IMR-90 (cell line): ENCODE measurements around the gene ERMARD. TPM values are rescaled to one million over a fixed set of nuclear protein-coding genes. Genes with fewer than 3 reads are reported as not detected.

ENCODE experiments used
- ATAC-seq: fragments of 200-7000 bp; cut with Tn5 transposase; 2 replicates; pipeline ENCODE4 v1.9.1; 2020; ENCODE audit warnings: low read depth, mild to moderate bottlenecking, moderate library complexity
- BruUV-seq: library from RNA; stranded (reverse); fragments of 400-500 nt; replicated peaks from 2 replicates; lab custom pipeline; 2021; lab: Mats Ljungman, UMichigan
- CTCF ChIA-PET: fragments of 300-600 bp; formaldehyde crosslinking; extraction: SDS; loops from one replicate; lab custom pipeline; 2021; ENCODE audit warnings: antibody characterized with exemption; lab: Yijun Ruan, JAX
- POLR2A ChIA-PET: fragments of 300-600 bp; sonication (Branson Sonifier 250); formaldehyde crosslinking; loops from one replicate; lab custom pipeline; 2022; ENCODE audit warnings: antibody characterized with exemption; ENCODE audit not compliant: unreplicated experiment; lab: Charles Lee
- DNase-seq: peaks from one replicate; pipeline ENCODE4 v3.0.0; 2013
- H2AFZ ChIP-seq: replicated peaks from 2 replicates; pipeline ENCODE3; 2013; ENCODE audit warnings: low read length, mild to moderate bottlenecking; ENCODE audit not compliant: poor library complexity
- H2AK5ac ChIP-seq: 2 replicates; pipeline ENCODE4 v1.6.1; 2013; ENCODE audit warnings: low read depth, low read length, inconsistent platforms
- H2AK9ac ChIP-seq: replicated peaks from 2 replicates; pipeline ENCODE3; 2013; ENCODE audit warnings: mild to moderate bottlenecking, low read depth, low read length, moderate library complexity; ENCODE audit not compliant: poor library complexity
- H2BK120ac ChIP-seq: 2 replicates; pipeline ENCODE4 v1.6.1; 2013; ENCODE audit warnings: low read depth, low read length, inconsistent platforms
- H2BK15ac ChIP-seq: 3 replicates; pipeline ENCODE4 v1.6.1; 2013; ENCODE audit warnings: low read depth, low read length, inconsistent platforms
- H2BK20ac ChIP-seq: 2 replicates; pipeline ENCODE4 v1.6.1; 2013; ENCODE audit warnings: low read depth, mild to moderate bottlenecking, inconsistent platforms, low read length, moderate library complexity
- H2BK5ac ChIP-seq: 2 replicates; pipeline ENCODE4 v1.6.1; 2013; ENCODE audit warnings: mild to moderate bottlenecking, low read depth, low read length, inconsistent platforms; ENCODE audit not compliant: poor library complexity, severe bottlenecking
- H3K14ac ChIP-seq: replicated peaks from 2 replicates; pipeline ENCODE4 v1.6.1; 2013; ENCODE audit warnings: low read depth, low read length, inconsistent platforms
- H3K18ac ChIP-seq: 2 replicates; pipeline ENCODE4 v1.6.1; 2013; ENCODE audit warnings: low read depth, low read length, control low read depth
- H3K23ac ChIP-seq: 2 replicates; pipeline ENCODE4 v1.6.1; 2013; ENCODE audit warnings: low read depth, low read length, inconsistent platforms
- H3K27ac ChIP-seq: 2 replicates; pipeline ENCODE4 v1.5.1; 2013; ENCODE audit warnings: mild to moderate bottlenecking, control low read depth, low read length; ENCODE audit not compliant: insufficient read depth
- H3K27me3 ChIP-seq: 2 replicates; pipeline ENCODE4 v1.6.1; 2013; ENCODE audit warnings: low read length; ENCODE audit not compliant: control insufficient read depth, insufficient read depth
- H3K36me3 ChIP-seq: 2 replicates; pipeline ENCODE4 v1.6.1; 2013; ENCODE audit warnings: low read length, mixed read lengths; ENCODE audit not compliant: control insufficient read depth, insufficient read depth
- H3K4ac ChIP-seq: 2 replicates; pipeline ENCODE4 v1.6.1; 2013; ENCODE audit warnings: low read depth, low read length, inconsistent platforms
- H3K4me1 ChIP-seq: 2 replicates; pipeline ENCODE4 v1.6.1; 2013; ENCODE audit warnings: low read length, mixed read lengths; ENCODE audit not compliant: control insufficient read depth, insufficient read depth
- H3K4me2 ChIP-seq: 2 replicates; pipeline ENCODE4 v1.6.1; 2013; ENCODE audit warnings: low read depth, mild to moderate bottlenecking, control low read depth, low read length, moderate library complexity
- H3K4me3 ChIP-seq: 2 replicates; pipeline ENCODE4 v1.5.1; 2013; ENCODE audit warnings: low read depth, mild to moderate bottlenecking, control low read depth, low read length, moderate library complexity; ENCODE audit not compliant: insufficient read depth
- H3K56ac ChIP-seq: 2 replicates; pipeline ENCODE4 v1.6.1; 2013; ENCODE audit warnings: low read length, inconsistent platforms; ENCODE audit not compliant: insufficient read depth; ENCODE audit errors: extremely low read depth
- H3K79me1 ChIP-seq, 2 experiments: 2 replicates each; pipeline ENCODE4 v1.6.1; 2013; ENCODE audit warnings: low read length in 2 of 2, inconsistent platforms in 1 of 2, low read depth in 1 of 2
- H3K9ac ChIP-seq: 2 replicates; pipeline ENCODE4 v1.6.1; 2013; ENCODE audit warnings: low read depth, low read length, control low read depth
- H3K9me1 ChIP-seq: 2 replicates; pipeline ENCODE4 v1.6.1; 2013; ENCODE audit warnings: low read length, inconsistent platforms; ENCODE audit not compliant: insufficient read depth
- H3K9me3 ChIP-seq: 2 replicates; pipeline ENCODE4 v1.6.1; 2013; ENCODE audit warnings: low read length; ENCODE audit not compliant: control insufficient read depth, insufficient read depth
- H4K20me1 ChIP-seq: 2 replicates; pipeline ENCODE4 v1.6.1; 2013; ENCODE audit warnings: low read length, inconsistent platforms; ENCODE audit not compliant: insufficient read depth
- H4K5ac ChIP-seq: 2 replicates; pipeline ENCODE4 v1.6.1; 2013; ENCODE audit warnings: mild to moderate bottlenecking, low read depth, low read length, control low read depth
- H4K8ac ChIP-seq, 2 experiments: 2 replicates each; pipeline ENCODE4 v1.6.1; 2013; ENCODE audit warnings: low read depth in 2 of 2, low read length in 2 of 2, control low read depth in 1 of 2, inconsistent platforms in 1 of 2
- H4K91ac ChIP-seq: 2 replicates; pipeline ENCODE4 v1.6.1; 2013; ENCODE audit warnings: low read depth, low read length, inconsistent platforms; ENCODE audit not compliant: insufficient read depth
- BHLHE40 ChIP-seq: fragments of 150-350 bp; IDR thresholded peaks from 2 replicates; pipeline ENCODE4 v1.6.1; 2016; ENCODE audit warnings: mild to moderate bottlenecking, low read depth, low read length
- CEBPB ChIP-seq: IDR thresholded peaks from 2 replicates; pipeline ENCODE4 v1.6.1; 2012; ENCODE audit warnings: low read depth, low read length, improper control_type of control experiment
- CHD1 ChIP-seq: IDR thresholded peaks from 2 replicates; pipeline ENCODE4 v1.6.1; 2012; ENCODE audit warnings: low read depth, low read length, improper control_type of control experiment
- FOS ChIP-seq: fragments of 150-350 bp; IDR thresholded peaks from 2 replicates; pipeline ENCODE4 v1.6.1; 2016; ENCODE audit warnings: low read depth, low read length
- MAFK ChIP-seq: IDR thresholded peaks from 2 replicates; pipeline ENCODE4 v1.6.1; 2012; ENCODE audit warnings: low read depth, low read length, improper control_type of control experiment
- MAZ ChIP-seq: IDR thresholded peaks from 2 replicates; pipeline ENCODE4 v1.6.1; 2012; ENCODE audit warnings: low read depth, mild to moderate bottlenecking, low read length, improper control_type of control experiment, moderate library complexity, borderline replicate concordance
- MXI1 ChIP-seq: IDR thresholded peaks from 2 replicates; pipeline ENCODE4 v1.6.1; 2012; ENCODE audit warnings: low read depth, mild to moderate bottlenecking, low read length, moderate library complexity, borderline replicate concordance
- NFE2L2 ChIP-seq: fragments of 150-350 bp; IDR thresholded peaks from 2 replicates; pipeline ENCODE4 v1.6.1; 2016; ENCODE audit warnings: low read depth, mild to moderate bottlenecking, low read length
- POLR2A ChIP-seq: IDR thresholded peaks from 2 replicates; pipeline ENCODE4 v1.6.1; 2012; ENCODE audit warnings: mild to moderate bottlenecking, low read depth, low read length
- RAD21 ChIP-seq: IDR thresholded peaks from 2 replicates; pipeline ENCODE4 v1.6.1; 2012; ENCODE audit warnings: low read length, improper control_type of control experiment
- RCOR1 ChIP-seq: IDR thresholded peaks from 2 replicates; pipeline ENCODE4 v1.6.1; 2012; ENCODE audit warnings: mild to moderate bottlenecking, low read length, improper control_type of control experiment; ENCODE audit not compliant: insufficient replicate concordance
- RFX5 ChIP-seq: IDR thresholded peaks from 2 replicates; pipeline ENCODE4 v1.8.0; 2012; ENCODE audit warnings: low read depth, mild to moderate bottlenecking, low read length, moderate library complexity
- SMC3 ChIP-seq: fragments of 150-350 bp; IDR thresholded peaks from 2 replicates; pipeline ENCODE4 v1.6.1; 2016; ENCODE audit warnings: low read depth, mild to moderate bottlenecking, antibody characterized with exemption, low read length, moderate library complexity
- WGBS, 2 experiments: methylation state at CpG; one replicate each; pipeline versions ENCODE4 v1.1.5 to v1.1.7; 2013; ENCODE audit warnings: missing lambda C conversion rate in 2 of 2; ENCODE audit not compliant: insufficient read length in 1 of 2; ENCODE audit errors: extremely low coverage in 2 of 2; 5-methylcytosine and 5-hydroxymethylcytosine counted together
- dilution Hi-C: fragments of 300-500 bp; cut with HindIII; formaldehyde crosslinking; loops from one replicate; pipeline ENCODE4 v1.14.3; 2018; ENCODE audit warnings: low sequenced_read_pairs; ENCODE audit not compliant: unreplicated experiment
- in situ Hi-C: fragments of 300-500 bp; cut with MboI; formaldehyde crosslinking; loops from 3 replicates; pipeline ENCODE4 v1.14.3; 2019; ENCODE audit warnings: low sequenced_read_pairs, inconsistent platforms, mixed read lengths
- intact Hi-C: fragments of 100-400 bp; cut with micrococcal nuclease; formaldehyde crosslinking; loops from 2 replicates; pipeline ENCODE4 v1.10.0; 2022
- polyA plus RNA-seq, 3 experiments: library from polyadenylated mRNA; depleted of rRNA; stranded (reverse); fragments of >200 nt; gene quantifications; 2 replicates each; pipeline ENCODE4 v1.2.3, GENCODE V29; 2012; ENCODE audit warnings: low replicate concordance in 1 of 3
- total RNA-seq: library from RNA; depleted of rRNA; stranded (reverse); fragments of >200 nt; gene quantifications from 2 replicates; pipeline ENCODE4 v1.2.3, GENCODE V29; 2012
- TF ChIP-seq, protein P1 (sequence below): conservative IDR thresholded peaks from 2 replicates; pipeline ENCODE4 v1.5.1; 2012; ENCODE audit warnings: mild to moderate bottlenecking, low read depth, low read length, improper control_type of control experiment
- TF ChIP-seq, protein P2 (sequence below): fragments of 150-350 bp; IDR thresholded peaks from 2 replicates; pipeline ENCODE4 v1.6.1; 2016; ENCODE audit warnings: low read depth, mild to moderate bottlenecking, low read length, moderate library complexity, borderline replicate concordance
- TF ChIP-seq, protein P3 (sequence below): fragments of 150-350 bp; IDR thresholded peaks from 2 replicates; pipeline ENCODE4 v1.6.1; 2017; ENCODE audit warnings: mild to moderate bottlenecking, antibody characterized with exemption, low read length, low read depth

The ERMARD gene
- total and polyA plus RNA-seq, 2 of the 4 experiments (the other 2 are of a cell fraction) = 15.1 to 25.4 TPM

DNA sequence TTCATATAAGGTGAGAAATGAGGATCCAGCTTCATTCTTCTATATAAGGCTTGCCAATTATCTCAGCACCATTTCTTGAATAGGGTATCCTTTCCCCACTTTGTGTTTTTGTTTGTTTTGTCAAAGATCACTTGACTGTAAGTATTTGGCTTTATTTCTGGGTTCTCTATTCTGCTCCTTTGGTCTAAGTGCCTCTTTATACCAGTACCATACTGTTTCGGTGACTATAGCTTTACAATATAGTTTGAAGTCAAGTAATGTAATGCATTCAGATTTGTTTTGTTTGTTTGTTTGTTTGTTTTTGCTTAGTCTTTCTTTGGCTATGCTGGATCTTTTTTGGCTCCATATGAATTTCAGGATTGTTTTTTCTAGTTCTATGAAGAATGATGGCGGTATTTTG, 64.6 kb downstream of the ERMARD start:
- no peak for ATAC-seq
- H4K5ac ChIP-seq = no peak overlapping the region
- in situ Hi-C loops (no loop called here), dilution Hi-C loops (no loop called here), intact Hi-C loops (no loop called here)
- no peak overlapping the region for H3K18ac ChIP-seq
- no peak overlapping the region for H2AK9ac ChIP-seq
- no peak overlapping the region for H3K4ac ChIP-seq
- H3K14ac ChIP-seq = no peak overlapping the region
- peaks cover 2% of the 10 kb centered on the region; the same call in 1 of the 2 replicates for H3K27me3 ChIP-seq
- no peak overlapping the region for H3K9ac ChIP-seq
- no peak overlapping the region for H3K23ac ChIP-seq
- DNase-seq = no peak
- no peak overlapping the region for H3K27ac ChIP-seq
- H2BK5ac ChIP-seq = no peak overlapping the region
- H3K4me1 ChIP-seq = no peaks in the 10 kb centered on the region
- no peak overlapping the region for H3K4me2 ChIP-seq
- no peak overlapping the region for H4K91ac ChIP-seq
- no peak overlapping the region for H3K56ac ChIP-seq
- no peak overlapping the region for H2BK15ac ChIP-seq
- H3K9me1 ChIP-seq = no peaks in the 10 kb centered on the region
- H3K79me1 ChIP-seq = no peaks in the 10 kb centered on the region
- H2AK5ac ChIP-seq = no peak overlapping the region
- H2BK20ac ChIP-seq = no peak overlapping the region
- H3K36me3 ChIP-seq = no peaks in the 10 kb centered on the region
- POLR2A ChIA-PET = no interaction called here
- H2AFZ ChIP-seq = no peak overlapping the region
- CTCF ChIA-PET = interaction anchor here (0.9 kb wide), 1 partner anchor 16 kb away, joined by 4 read pairs; no protein-coding TSS in a partner anchor
- WGBS, 2 experiments = no CpG with 5 or more reads among the region's 2 CpGs
- no peaks in the 10 kb centered on the region for H3K9me3 ChIP-seq
- TF ChIP-seq RCOR1 = no peak
- TF ChIP-seq, protein P1, sequence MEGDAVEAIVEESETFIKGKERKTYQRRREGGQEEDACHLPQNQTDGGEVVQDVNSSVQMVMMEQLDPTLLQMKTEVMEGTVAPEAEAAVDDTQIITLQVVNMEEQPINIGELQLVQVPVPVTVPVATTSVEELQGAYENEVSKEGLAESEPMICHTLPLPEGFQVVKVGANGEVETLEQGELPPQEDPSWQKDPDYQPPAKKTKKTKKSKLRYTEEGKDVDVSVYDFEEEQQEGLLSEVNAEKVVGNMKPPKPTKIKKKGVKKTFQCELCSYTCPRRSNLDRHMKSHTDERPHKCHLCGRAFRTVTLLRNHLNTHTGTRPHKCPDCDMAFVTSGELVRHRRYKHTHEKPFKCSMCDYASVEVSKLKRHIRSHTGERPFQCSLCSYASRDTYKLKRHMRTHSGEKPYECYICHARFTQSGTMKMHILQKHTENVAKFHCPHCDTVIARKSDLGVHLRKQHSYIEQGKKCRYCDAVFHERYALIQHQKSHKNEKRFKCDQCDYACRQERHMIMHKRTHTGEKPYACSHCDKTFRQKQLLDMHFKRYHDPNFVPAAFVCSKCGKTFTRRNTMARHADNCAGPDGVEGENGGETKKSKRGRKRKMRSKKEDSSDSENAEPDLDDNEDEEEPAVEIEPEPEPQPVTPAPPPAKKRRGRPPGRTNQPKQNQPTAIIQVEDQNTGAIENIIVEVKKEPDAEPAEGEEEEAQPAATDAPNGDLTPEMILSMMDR = no peak
- TF ChIP-seq POLR2A = no peak
- TF ChIP-seq, protein P2, sequence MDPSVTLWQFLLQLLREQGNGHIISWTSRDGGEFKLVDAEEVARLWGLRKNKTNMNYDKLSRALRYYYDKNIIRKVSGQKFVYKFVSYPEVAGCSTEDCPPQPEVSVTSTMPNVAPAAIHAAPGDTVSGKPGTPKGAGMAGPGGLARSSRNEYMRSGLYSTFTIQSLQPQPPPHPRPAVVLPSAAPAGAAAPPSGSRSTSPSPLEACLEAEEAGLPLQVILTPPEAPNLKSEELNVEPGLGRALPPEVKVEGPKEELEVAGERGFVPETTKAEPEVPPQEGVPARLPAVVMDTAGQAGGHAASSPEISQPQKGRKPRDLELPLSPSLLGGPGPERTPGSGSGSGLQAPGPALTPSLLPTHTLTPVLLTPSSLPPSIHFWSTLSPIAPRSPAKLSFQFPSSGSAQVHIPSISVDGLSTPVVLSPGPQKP = no peak
- TF ChIP-seq NFE2L2 = no peak
- no peak for TF ChIP-seq RAD21
- no peak for TF ChIP-seq RFX5
- TF ChIP-seq BHLHE40 = no peak
- no peak for TF ChIP-seq MXI1
- TF ChIP-seq FOS = no peak
- no peak for TF ChIP-seq MAZ
- no peak for TF ChIP-seq CEBPB
- TF ChIP-seq SMC3 = no peak
- TF ChIP-seq MAFK = no peak
- no peak for TF ChIP-seq CHD1
- TF ChIP-seq, protein P3, sequence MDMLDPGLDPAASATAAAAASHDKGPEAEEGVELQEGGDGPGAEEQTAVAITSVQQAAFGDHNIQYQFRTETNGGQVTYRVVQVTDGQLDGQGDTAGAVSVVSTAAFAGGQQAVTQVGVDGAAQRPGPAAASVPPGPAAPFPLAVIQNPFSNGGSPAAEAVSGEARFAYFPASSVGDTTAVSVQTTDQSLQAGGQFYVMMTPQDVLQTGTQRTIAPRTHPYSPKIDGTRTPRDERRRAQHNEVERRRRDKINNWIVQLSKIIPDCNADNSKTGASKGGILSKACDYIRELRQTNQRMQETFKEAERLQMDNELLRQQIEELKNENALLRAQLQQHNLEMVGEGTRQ = no peak
- no peak overlapping the region for H4K8ac ChIP-seq
- no peak overlapping the region for H2BK120ac ChIP-seq
- no peaks in the 10 kb centered on the region for H4K20me1 ChIP-seq
- no peak overlapping the region for H3K4me3 ChIP-seq
- no TSS peak for BruUV-seq
